MM.1S (cell line): ENCODE data around the gene INSIG2.

Experiments
- DNase-seq: peaks from one replicate; pipeline ENCODE4 v3.0.0-alpha.2; 2015
- H2AFZ ChIP-seq: fragments of 300-600 bp; sonication (generic); 2 replicates; pipeline ENCODE4 v1.6.0; 2016; ENCODE audit warnings: antibody characterized with exemption, low read length
- H3F3A ChIP-seq: fragments of 300-600 bp; sonication (generic); 2 replicates; pipeline ENCODE4 v1.6.1; 2016; ENCODE audit warnings: mild to moderate bottlenecking, antibody characterized with exemption, low read length, moderate library complexity, mixed read lengths; ENCODE audit not compliant: insufficient read depth
- H3K27ac ChIP-seq: fragments of 300-600 bp; sonication (generic); 2 replicates; pipeline ENCODE4 v1.5.1; 2016; ENCODE audit warnings: mild to moderate bottlenecking, low read length
- H3K27me3 ChIP-seq: fragments of 300-600 bp; sonication (generic); replicated peaks from 2 replicates; pipeline ENCODE4 v1.6.0; 2016; ENCODE audit warnings: low read length; ENCODE audit not compliant: insufficient read depth
- H3K36me3 ChIP-seq: fragments of 300-600 bp; sonication (generic); replicated peaks from 2 replicates; pipeline ENCODE4 v1.6.1; 2016; ENCODE audit warnings: mild to moderate bottlenecking, low read length, mixed read lengths; ENCODE audit not compliant: insufficient read depth
- H3K4me1 ChIP-seq: fragments of 300-600 bp; sonication (generic); 2 replicates; pipeline ENCODE4 v1.6.1; 2016; ENCODE audit warnings: low read length, mixed read lengths
- H3K4me2 ChIP-seq: fragments of 300-600 bp; sonication (generic); 2 replicates; pipeline ENCODE4 v1.6.0; 2016; ENCODE audit warnings: low read depth, low read length
- H3K4me3 ChIP-seq: fragments of 300-600 bp; sonication (generic); 2 replicates; pipeline ENCODE4 v1.5.1; 2016; ENCODE audit warnings: low read length, mixed read lengths
- H3K79me2 ChIP-seq: fragments of 300-600 bp; sonication (generic); 2 replicates; pipeline ENCODE4 v1.6.1; 2016; ENCODE audit warnings: mixed run types, low read length, mixed read lengths
- H3K9ac ChIP-seq: fragments of 300-600 bp; sonication (generic); 2 replicates; pipeline ENCODE4 v1.6.1; 2016; ENCODE audit warnings: low read length, mixed read lengths
- H3K9me2 ChIP-seq: fragments of 300-600 bp; sonication (generic); replicated peaks from 2 replicates; pipeline ENCODE4 v1.6.1; 2016; ENCODE audit warnings: mild to moderate bottlenecking, low read length, mixed read lengths; ENCODE audit not compliant: insufficient read depth
- H3K9me3 ChIP-seq: fragments of 300-600 bp; sonication (generic); replicated peaks from 2 replicates; pipeline ENCODE4 v1.6.1; 2016; ENCODE audit warnings: mild to moderate bottlenecking, low read length, mixed read lengths; ENCODE audit not compliant: insufficient read depth
- H4K20me1 ChIP-seq: fragments of 300-600 bp; sonication (generic); 2 replicates; pipeline ENCODE4 v1.6.1; 2016; ENCODE audit warnings: mild to moderate bottlenecking, low read length, moderate library complexity, mixed read lengths; ENCODE audit not compliant: insufficient read depth
- CTCF ChIP-seq: fragments of 300-600 bp; sonication (generic); IDR thresholded peaks from 2 replicates; pipeline ENCODE4 v1.5.1; 2016; ENCODE audit warnings: antibody characterized with exemption, low read length, mixed read lengths
- EZH2 ChIP-seq: fragments of 300-600 bp; sonication (generic); optimal IDR thresholded peaks from 2 replicates; pipeline ENCODE3; 2017; ENCODE audit warnings: low read depth, mild to moderate bottlenecking, antibody characterized with exemption, low read length, mixed read lengths
- EZH2phosphoT487 ChIP-seq: fragments of 300-600 bp; sonication (generic); IDR thresholded peaks from 2 replicates; pipeline ENCODE4 v1.6.1; 2018; ENCODE audit warnings: antibody characterized with exemption, low read length

The INSIG2 gene

GRCh38 chr2:118118479-118118878, 30.2 kb downstream of the INSIG2 start:
- H3K4me3 ChIP-seq: no peak overlapping the region
- DNase-seq: no peak
- no peaks in the 10 kb centered on the region for H3K79me2 ChIP-seq
- H3K27ac ChIP-seq: no peak overlapping the region
- H3K9me2 ChIP-seq: no peaks in the 10 kb centered on the region
- no peak overlapping the region for H3K4me2 ChIP-seq
- no peaks in the 10 kb centered on the region for H3K27me3 ChIP-seq
- no peaks in the 10 kb centered on the region for H3F3A ChIP-seq
- no peak overlapping the region for H3K9ac ChIP-seq
- no peaks in the 10 kb centered on the region for H3K36me3 ChIP-seq
- no peak for TF ChIP-seq CTCF
- TF ChIP-seq EZH2: no peak
- TF ChIP-seq EZH2phosphoT487: no peak
- no peaks in the 10 kb centered on the region for H4K20me1 ChIP-seq
- H3K4me1 ChIP-seq: no peaks in the 10 kb centered on the region
- no peaks in the 10 kb centered on the region for H3K9me3 ChIP-seq
- no peak overlapping the region for H2AFZ ChIP-seq

- H2AFZ ChIP-seq: no peak overlapping the region
- H3K4me1 ChIP-seq: no peaks in the 10 kb centered on the region
- no peak overlapping the region for H3K4me2 ChIP-seq
- no peak for DNase-seq
- no peak overlapping the region for H3K9ac ChIP-seq
- H4K20me1 ChIP-seq: no peaks in the 10 kb centered on the region
- no peaks in the 10 kb centered on the region for H3K9me3 ChIP-seq
- H3K27ac ChIP-seq: no peak overlapping the region
- no peaks in the 10 kb centered on the region for H3K9me2 ChIP-seq
- TF ChIP-seq CTCF: no peak
- no peak for TF ChIP-seq EZH2
- no peak for TF ChIP-seq EZH2phosphoT487
- no peak overlapping the region for H3K4me3 ChIP-seq
- no peaks in the 10 kb centered on the region for H3K79me2 ChIP-seq
- H3K27me3 ChIP-seq: no peaks in the 10 kb centered on the region
- no peaks in the 10 kb centered on the region for H3K36me3 ChIP-seq
- H3F3A ChIP-seq: no peaks in the 10 kb centered on the region
Measured at GRCh38 chr2:118119158-118119727, 31.0 kb downstream of the INSIG2 start.

- no peaks in the 10 kb centered on the region for H3K9me2 ChIP-seq
- H3F3A ChIP-seq: no peaks in the 10 kb centered on the region
- H3K9ac ChIP-seq: no peak overlapping the region
- no peaks in the 10 kb centered on the region for H3K36me3 ChIP-seq
- H3K4me1 ChIP-seq: no peaks in the 10 kb centered on the region
- H3K4me3 ChIP-seq: no peak overlapping the region
- no peak overlapping the region for H3K4me2 ChIP-seq
- DNase-seq: no peak
- no peaks in the 10 kb centered on the region for H3K27me3 ChIP-seq
- no peak for TF ChIP-seq EZH2
- no peak for TF ChIP-seq CTCF
- TF ChIP-seq EZH2phosphoT487: no peak
- no peak overlapping the region for H3K27ac ChIP-seq
- no peaks in the 10 kb centered on the region for H4K20me1 ChIP-seq
- H3K9me3 ChIP-seq: no peaks in the 10 kb centered on the region
- no peaks in the 10 kb centered on the region for H3K79me2 ChIP-seq
- no peak overlapping the region for H2AFZ ChIP-seq
Measured at GRCh38 chr2:118119761-118120400, 31.6 kb downstream of the INSIG2 start.
